HCT116 (cell line): ENCODE measurements around the gene TBC1D16.

ENCODE experiments used
- ATF3 ChIP-seq: IDR thresholded peaks from 2 replicates; pipeline ENCODE4 v1.6.1; 2012
- CTCF ChIP-seq, 3 experiments: fragments of 200-600 bp in 1 of 3; sonication (generic) in 1 of 3; IDR thresholded peaks in 2 of 3; conservative IDR thresholded peaks in 1 of 3; 2 replicates each; pipeline ENCODE4 v1.5.1; 2012 to 2017; ENCODE audit warnings: low read depth in 2 of 3, low read length in 2 of 3, antibody characterized with exemption in 1 of 3, borderline replicate concordance in 1 of 3, control low read depth in 1 of 3, mild to moderate bottlenecking in 1 of 3, mixed read lengths in 1 of 3, mixed run types in 1 of 3, moderate library complexity in 1 of 3; ENCODE audit not compliant: insufficient read depth in 1 of 3
- EZH2 ChIP-seq: fragments of 200-600 bp; sonication (generic); IDR thresholded peaks from 2 replicates; pipeline ENCODE4 v1.6.1; 2017; ENCODE audit warnings: antibody characterized with exemption, mixed run types
- EZH2phosphoT487 ChIP-seq: fragments of 200-600 bp; IDR thresholded peaks from 2 replicates; pipeline ENCODE4 v1.6.1; 2018; ENCODE audit warnings: antibody characterized with exemption, borderline replicate concordance
- JUND ChIP-seq: IDR thresholded peaks from 2 replicates; pipeline ENCODE4 v1.6.1; 2012
- POLR2A ChIP-seq: IDR thresholded peaks from 2 replicates; pipeline ENCODE4 v1.7.0; 2011; ENCODE audit warnings: borderline replicate concordance; ENCODE audit not compliant: insufficient read depth, insufficient read length; ENCODE audit errors: extremely low read depth
- POLR2AphosphoS5 ChIP-seq: IDR thresholded peaks from 2 replicates; pipeline ENCODE4 v1.6.1; 2011; ENCODE audit warnings: mild to moderate bottlenecking, low read depth, low read length, moderate library complexity
- RAD21 ChIP-seq: IDR thresholded peaks from 2 replicates; pipeline ENCODE4 v1.6.1; 2012; ENCODE audit warnings: low read depth, mild to moderate bottlenecking
- SP1 ChIP-seq: IDR thresholded peaks from 2 replicates; pipeline ENCODE4 v1.6.1; 2012; ENCODE audit warnings: low read depth
- ZNF274 ChIP-seq: fragments of 200-500 bp; sonication (Bioruptor generic); IDR thresholded peaks from 2 replicates; pipeline ENCODE4 v1.6.1; 2014; ENCODE audit warnings: mild to moderate bottlenecking, low read depth, low read length, inconsistent platforms
- TF ChIP-seq, protein P1 (sequence below): IDR thresholded peaks from 2 replicates; pipeline ENCODE4 v1.6.1; 2012

- TF ChIP-seq SP1 (no peak), RAD21 (no peak), EZH2phosphoT487 (no peak), CTCF (IDR thresholded peaks at IDR 0.05 in 2 of 3, conservative IDR thresholded peaks at IDR 0.05 in 1 of 3; ENCODE audit: borderline replicate concordance in 1 of 3, insufficient read depth in 1 of 3, low read depth in 2 of 3, low read length in 2 of 3) (no peak), ZNF274 (no peak), JUND (no peak), ATF3 (no peak), POLR2A (no peak), POLR2AphosphoS5 (no peak), EZH2 (no peak)
- TF ChIP-seq, protein P1, sequence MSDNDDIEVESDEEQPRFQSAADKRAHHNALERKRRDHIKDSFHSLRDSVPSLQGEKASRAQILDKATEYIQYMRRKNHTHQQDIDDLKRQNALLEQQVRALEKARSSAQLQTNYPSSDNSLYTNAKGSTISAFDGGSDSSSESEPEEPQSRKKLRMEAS = no peak
Observed at GRCh38 chr17:79960788-79961522, 74.7 kb downstream of the TBC1D16 start.
